Neural cell (in vitro differentiated cells): Measurements from ENCODE around the gene USP10. TPM values are rescaled to one million over a fixed set of nuclear protein-coding genes. Genes with fewer than 3 reads are reported as not detected.

ENCODE experiments used
- H2AFZ ChIP-seq: fragments of 200-600, 300-800 bp; sonication (generic), shearing (Covaris generic); 2 replicates; pipeline ENCODE4 v1.6.0; 2014; ENCODE audit warnings: low read depth, mild to moderate bottlenecking, antibody characterized with exemption, low read length, moderate library complexity
- H3F3A ChIP-seq: fragments of 200-600 bp; shearing (Covaris generic); 2 replicates; pipeline ENCODE4 v1.6.1; 2016; ENCODE audit warnings: mild to moderate bottlenecking, moderate library complexity, mixed read lengths, antibody characterized with exemption, low read length; ENCODE audit not compliant: insufficient read depth, poor library complexity, severe bottlenecking
- H3K27ac ChIP-seq: fragments of 200-600, 300-800 bp; sonication (generic), shearing (Covaris generic); 2 replicates; pipeline ENCODE4 v1.5.1; 2014; ENCODE audit warnings: mild to moderate bottlenecking, low read length, moderate library complexity
- H3K27me3 ChIP-seq: fragments of 300-800, 200-600 bp; sonication (generic), shearing (Covaris generic); 2 replicates; pipeline ENCODE4 v1.6.0; 2014; ENCODE audit warnings: mild to moderate bottlenecking, low read depth, low read length, moderate library complexity; ENCODE audit not compliant: insufficient read depth
- H3K36me3 ChIP-seq: fragments of 300-800, 200-600 bp; sonication (generic), shearing (Covaris generic); 2 replicates; pipeline ENCODE4 v1.5.1; 2014; ENCODE audit warnings: mild to moderate bottlenecking, antibody characterized with exemption, low read length, moderate library complexity; ENCODE audit not compliant: insufficient read depth
- H3K4me2 ChIP-seq: fragments of 300-800, 200-600 bp; sonication (generic), shearing (Covaris generic); 2 replicates; pipeline ENCODE4 v1.6.0; 2014; ENCODE audit warnings: mild to moderate bottlenecking, low read length
- H3K4me3 ChIP-seq: fragments of 300-800, 200-600 bp; sonication (generic), shearing (Covaris generic); 2 replicates; pipeline ENCODE4 v1.5.1; 2014; ENCODE audit warnings: mild to moderate bottlenecking, low read length, moderate library complexity
- H3K79me2 ChIP-seq: fragments of 200-600 bp; shearing (Covaris generic); replicated peaks from 2 replicates; pipeline ENCODE4 v1.6.0; 2014; ENCODE audit warnings: mild to moderate bottlenecking, low read length, moderate library complexity; ENCODE audit not compliant: insufficient read depth
- H3K9ac ChIP-seq: fragments of 300-800, 200-600 bp; sonication (generic), shearing (Covaris generic); 2 replicates; pipeline ENCODE4 v1.6.1; 2016; ENCODE audit warnings: mild to moderate bottlenecking, low read length, mixed read lengths
- H3K9me2 ChIP-seq: fragments of 200-600 bp; shearing (Covaris generic); 2 replicates; pipeline ENCODE4 v1.6.1; 2016; ENCODE audit warnings: mild to moderate bottlenecking, low read length, mixed read lengths; ENCODE audit not compliant: insufficient read depth
- H3K9me3 ChIP-seq: fragments of 200-600, 300-800 bp; sonication (generic), shearing (Covaris generic); 2 replicates; pipeline ENCODE4 v1.6.1; 2016; ENCODE audit warnings: mild to moderate bottlenecking, mixed run types, low read length, moderate library complexity, mixed read lengths
- H4K20me1 ChIP-seq: fragments of 200-600 bp; shearing (Covaris generic); 2 replicates; pipeline ENCODE4 v1.6.1; 2016; ENCODE audit warnings: mild to moderate bottlenecking, mixed run types; ENCODE audit not compliant: insufficient read depth
- EP300 ChIP-seq: fragments of 450-650 bp; conservative IDR thresholded peaks from 2 replicates; pipeline ENCODE4 v1.6.1; 2014; ENCODE audit warnings: antibody characterized with exemption, mild to moderate bottlenecking, moderate library complexity; ENCODE audit not compliant: poor library complexity, severe bottlenecking
- EZH2 ChIP-seq: fragments of 200-600, 300-800 bp; shearing (Covaris generic), sonication (generic); IDR thresholded peaks from 2 replicates; pipeline ENCODE4 v1.6.1; 2014; ENCODE audit warnings: antibody characterized with exemption, low read length, borderline replicate concordance, mild to moderate bottlenecking; ENCODE audit not compliant: insufficient read depth, poor library complexity, severe bottlenecking
- MXI1 ChIP-seq: fragments of 450-650 bp; conservative IDR thresholded peaks from 2 replicates; pipeline ENCODE4 v1.6.1; 2014; ENCODE audit warnings: antibody characterized with exemption, mild to moderate bottlenecking; ENCODE audit not compliant: poor library complexity, severe bottlenecking
- POLR2AphosphoS5 ChIP-seq: IDR thresholded peaks from 2 replicates; pipeline ENCODE4 v1.6.1; 2012
- RAD21 ChIP-seq: fragments of 450-650 bp; conservative IDR thresholded peaks from 2 replicates; pipeline ENCODE4 v1.6.1; 2014; ENCODE audit warnings: antibody characterized with exemption, mild to moderate bottlenecking, moderate library complexity
- SMC3 ChIP-seq: fragments of 450-650 bp; conservative IDR thresholded peaks from 2 replicates; pipeline ENCODE4 v1.6.1; 2014; ENCODE audit warnings: antibody characterized with exemption, mild to moderate bottlenecking, moderate library complexity; ENCODE audit not compliant: poor library complexity
- TAF1 ChIP-seq: IDR thresholded peaks from 2 replicates; pipeline ENCODE4 v1.6.1; 2012; ENCODE audit warnings: low read depth
- polyA plus RNA-seq: library from polyadenylated mRNA; depleted of rRNA; stranded (reverse); fragments of >200 nt; gene quantifications from 2 replicates; pipeline ENCODE4 v1.2.3, GENCODE V29; 2014
- TF ChIP-seq, protein P1 (sequence below): IDR thresholded peaks from 2 replicates; pipeline ENCODE4 v1.6.1; 2012; ENCODE audit warnings: borderline replicate concordance
- TF ChIP-seq, protein P2 (sequence below): fragments of 450-650 bp; IDR thresholded peaks from 2 replicates; pipeline ENCODE4 v1.5.1; 2014; ENCODE audit warnings: antibody characterized with exemption, mild to moderate bottlenecking, moderate library complexity; ENCODE audit not compliant: poor library complexity, severe bottlenecking

The USP10 gene
- polyA plus RNA-seq, 1 donor from 2014 or later = 48.9 TPM

DNA sequence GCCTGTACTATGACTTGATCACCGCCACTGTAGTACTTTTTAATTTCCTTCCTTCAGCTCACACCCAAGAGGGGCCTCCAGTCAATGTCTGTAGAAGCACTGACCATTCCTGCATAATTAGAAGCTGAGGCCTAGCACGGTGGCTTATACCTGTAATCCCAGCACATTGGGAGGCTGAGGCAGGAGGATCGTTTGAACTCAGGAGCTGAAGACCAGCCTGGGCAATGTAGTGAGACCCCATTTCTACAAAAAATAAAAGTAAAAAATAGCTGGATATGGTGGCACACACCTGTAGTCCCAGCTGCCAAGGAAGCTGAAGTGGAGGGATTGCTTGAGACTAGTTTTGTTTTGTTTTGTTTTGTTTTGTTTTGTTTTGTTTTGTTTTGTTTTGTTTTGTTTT lies 45.6 kb upstream of the USP10 start:
- no peaks in the 10 kb centered on the region for H3K36me3 ChIP-seq
- H3K79me2 ChIP-seq = no peaks in the 10 kb centered on the region
- no peak overlapping the region for H3K27ac ChIP-seq
- H3K9me3 ChIP-seq = no peaks in the 10 kb centered on the region
- H3K9me2 ChIP-seq = no peaks in the 10 kb centered on the region
- no peaks in the 10 kb centered on the region for H3F3A ChIP-seq
- no peaks in the 10 kb centered on the region for H3K27me3 ChIP-seq
- no peak overlapping the region for H2AFZ ChIP-seq
- H3K9ac ChIP-seq = no peak overlapping the region
- H3K4me2 ChIP-seq = no peak overlapping the region
- no peaks in the 10 kb centered on the region for H4K20me1 ChIP-seq
- TF ChIP-seq EP300 = no peak
- no peak for TF ChIP-seq RAD21
- TF ChIP-seq TAF1 = no peak
- TF ChIP-seq, protein P1, sequence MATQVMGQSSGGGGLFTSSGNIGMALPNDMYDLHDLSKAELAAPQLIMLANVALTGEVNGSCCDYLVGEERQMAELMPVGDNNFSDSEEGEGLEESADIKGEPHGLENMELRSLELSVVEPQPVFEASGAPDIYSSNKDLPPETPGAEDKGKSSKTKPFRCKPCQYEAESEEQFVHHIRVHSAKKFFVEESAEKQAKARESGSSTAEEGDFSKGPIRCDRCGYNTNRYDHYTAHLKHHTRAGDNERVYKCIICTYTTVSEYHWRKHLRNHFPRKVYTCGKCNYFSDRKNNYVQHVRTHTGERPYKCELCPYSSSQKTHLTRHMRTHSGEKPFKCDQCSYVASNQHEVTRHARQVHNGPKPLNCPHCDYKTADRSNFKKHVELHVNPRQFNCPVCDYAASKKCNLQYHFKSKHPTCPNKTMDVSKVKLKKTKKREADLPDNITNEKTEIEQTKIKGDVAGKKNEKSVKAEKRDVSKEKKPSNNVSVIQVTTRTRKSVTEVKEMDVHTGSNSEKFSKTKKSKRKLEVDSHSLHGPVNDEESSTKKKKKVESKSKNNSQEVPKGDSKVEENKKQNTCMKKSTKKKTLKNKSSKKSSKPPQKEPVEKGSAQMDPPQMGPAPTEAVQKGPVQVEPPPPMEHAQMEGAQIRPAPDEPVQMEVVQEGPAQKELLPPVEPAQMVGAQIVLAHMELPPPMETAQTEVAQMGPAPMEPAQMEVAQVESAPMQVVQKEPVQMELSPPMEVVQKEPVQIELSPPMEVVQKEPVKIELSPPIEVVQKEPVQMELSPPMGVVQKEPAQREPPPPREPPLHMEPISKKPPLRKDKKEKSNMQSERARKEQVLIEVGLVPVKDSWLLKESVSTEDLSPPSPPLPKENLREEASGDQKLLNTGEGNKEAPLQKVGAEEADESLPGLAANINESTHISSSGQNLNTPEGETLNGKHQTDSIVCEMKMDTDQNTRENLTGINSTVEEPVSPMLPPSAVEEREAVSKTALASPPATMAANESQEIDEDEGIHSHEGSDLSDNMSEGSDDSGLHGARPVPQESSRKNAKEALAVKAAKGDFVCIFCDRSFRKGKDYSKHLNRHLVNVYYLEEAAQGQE = no peak
- no peak for TF ChIP-seq SMC3
- no peak for TF ChIP-seq EZH2
- TF ChIP-seq MXI1 = no peak
- TF ChIP-seq, protein P2, sequence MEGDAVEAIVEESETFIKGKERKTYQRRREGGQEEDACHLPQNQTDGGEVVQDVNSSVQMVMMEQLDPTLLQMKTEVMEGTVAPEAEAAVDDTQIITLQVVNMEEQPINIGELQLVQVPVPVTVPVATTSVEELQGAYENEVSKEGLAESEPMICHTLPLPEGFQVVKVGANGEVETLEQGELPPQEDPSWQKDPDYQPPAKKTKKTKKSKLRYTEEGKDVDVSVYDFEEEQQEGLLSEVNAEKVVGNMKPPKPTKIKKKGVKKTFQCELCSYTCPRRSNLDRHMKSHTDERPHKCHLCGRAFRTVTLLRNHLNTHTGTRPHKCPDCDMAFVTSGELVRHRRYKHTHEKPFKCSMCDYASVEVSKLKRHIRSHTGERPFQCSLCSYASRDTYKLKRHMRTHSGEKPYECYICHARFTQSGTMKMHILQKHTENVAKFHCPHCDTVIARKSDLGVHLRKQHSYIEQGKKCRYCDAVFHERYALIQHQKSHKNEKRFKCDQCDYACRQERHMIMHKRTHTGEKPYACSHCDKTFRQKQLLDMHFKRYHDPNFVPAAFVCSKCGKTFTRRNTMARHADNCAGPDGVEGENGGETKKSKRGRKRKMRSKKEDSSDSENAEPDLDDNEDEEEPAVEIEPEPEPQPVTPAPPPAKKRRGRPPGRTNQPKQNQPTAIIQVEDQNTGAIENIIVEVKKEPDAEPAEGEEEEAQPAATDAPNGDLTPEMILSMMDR = no peak
- no peak for TF ChIP-seq POLR2AphosphoS5
- H3K4me3 ChIP-seq = no peak overlapping the region

DNA sequence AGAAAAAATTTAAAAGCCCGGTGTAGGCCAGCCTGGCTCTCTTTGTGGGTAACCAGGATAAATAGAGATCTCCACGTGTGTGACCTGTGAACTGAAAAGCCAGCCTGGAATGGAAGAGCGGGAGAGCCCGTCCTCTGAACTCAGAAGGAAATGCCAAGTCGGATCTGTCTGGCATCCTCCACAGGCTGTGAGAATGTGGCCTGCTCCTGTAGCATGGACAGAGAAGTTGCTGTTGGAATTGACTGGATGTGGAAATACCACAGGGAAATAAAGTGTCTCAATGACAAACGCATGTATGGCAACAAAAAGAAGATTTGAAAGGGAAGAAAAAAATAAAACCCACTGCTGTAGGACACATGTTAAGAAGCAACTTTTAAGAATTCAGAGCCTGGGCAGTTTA lies 44.8 kb upstream of the USP10 start:
- H3K9ac ChIP-seq = no peak overlapping the region
- H3K79me2 ChIP-seq = no peaks in the 10 kb centered on the region
- H3K9me2 ChIP-seq = no peaks in the 10 kb centered on the region
- H4K20me1 ChIP-seq = no peaks in the 10 kb centered on the region
- no peaks in the 10 kb centered on the region for H3K27me3 ChIP-seq
- TF ChIP-seq POLR2AphosphoS5 (no peak), RAD21 (no peak), MXI1 (no peak), EP300 (no peak), TAF1 (no peak), SMC3 (no peak), EZH2 (no peak)
- TF ChIP-seq, protein P2 = no peak
- TF ChIP-seq, protein P1 = no peak
- no peak overlapping the region for H2AFZ ChIP-seq
- H3K9me3 ChIP-seq = no peaks in the 10 kb centered on the region
- H3F3A ChIP-seq = no peaks in the 10 kb centered on the region
- no peak overlapping the region for H3K27ac ChIP-seq
- no peak overlapping the region for H3K4me2 ChIP-seq
- no peaks in the 10 kb centered on the region for H3K36me3 ChIP-seq
- H3K4me3 ChIP-seq = no peak overlapping the region
